ENCODE data around the gene CACNA2D1. TPM values are rescaled to one million over a fixed set of nuclear protein-coding genes. Genes with fewer than 3 reads are reported as not detected.

CACNA2D1 gene
- total RNA-seq, 1 donor from 2014 or later: 10.3 TPM

DNA sequence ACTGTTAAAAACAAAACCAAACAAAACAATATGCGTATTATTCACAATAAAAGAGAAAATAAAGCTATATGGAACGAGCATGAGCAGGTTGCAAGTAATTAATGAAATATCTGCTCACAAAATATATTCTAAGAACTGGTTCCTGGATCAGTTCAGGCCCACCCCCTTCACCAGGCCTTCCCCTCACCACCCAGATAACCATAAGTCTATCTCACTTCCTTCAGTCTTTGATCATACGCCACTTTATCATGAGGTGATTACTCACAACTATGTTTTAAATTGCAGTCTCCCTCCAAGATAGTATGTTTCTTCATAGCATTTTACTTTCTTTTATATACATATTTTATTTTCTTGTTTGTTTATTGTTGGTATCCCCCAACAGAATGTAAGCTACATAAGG, 410.7 kb downstream of the CACNA2D1 start:
- Histone ChIP-seq H3K9me3 (no peaks in the 10 kb centered on the region), H3K27ac (no peak overlapping the region), H3K4me3 (no peak overlapping the region), H3K4me1 (no peaks in the 10 kb centered on the region), H3K36me3 (no peaks in the 10 kb centered on the region), H3K27me3 (no peaks in the 10 kb centered on the region)
- DNase-seq (no peak), ATAC-seq (no peak)
- intact Hi-C loops (cut with DNase I): no loop called here
- TF ChIP-seq, protein P1, sequence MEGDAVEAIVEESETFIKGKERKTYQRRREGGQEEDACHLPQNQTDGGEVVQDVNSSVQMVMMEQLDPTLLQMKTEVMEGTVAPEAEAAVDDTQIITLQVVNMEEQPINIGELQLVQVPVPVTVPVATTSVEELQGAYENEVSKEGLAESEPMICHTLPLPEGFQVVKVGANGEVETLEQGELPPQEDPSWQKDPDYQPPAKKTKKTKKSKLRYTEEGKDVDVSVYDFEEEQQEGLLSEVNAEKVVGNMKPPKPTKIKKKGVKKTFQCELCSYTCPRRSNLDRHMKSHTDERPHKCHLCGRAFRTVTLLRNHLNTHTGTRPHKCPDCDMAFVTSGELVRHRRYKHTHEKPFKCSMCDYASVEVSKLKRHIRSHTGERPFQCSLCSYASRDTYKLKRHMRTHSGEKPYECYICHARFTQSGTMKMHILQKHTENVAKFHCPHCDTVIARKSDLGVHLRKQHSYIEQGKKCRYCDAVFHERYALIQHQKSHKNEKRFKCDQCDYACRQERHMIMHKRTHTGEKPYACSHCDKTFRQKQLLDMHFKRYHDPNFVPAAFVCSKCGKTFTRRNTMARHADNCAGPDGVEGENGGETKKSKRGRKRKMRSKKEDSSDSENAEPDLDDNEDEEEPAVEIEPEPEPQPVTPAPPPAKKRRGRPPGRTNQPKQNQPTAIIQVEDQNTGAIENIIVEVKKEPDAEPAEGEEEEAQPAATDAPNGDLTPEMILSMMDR (IDR thresholded peaks at IDR 0.05): no peak

DNA sequence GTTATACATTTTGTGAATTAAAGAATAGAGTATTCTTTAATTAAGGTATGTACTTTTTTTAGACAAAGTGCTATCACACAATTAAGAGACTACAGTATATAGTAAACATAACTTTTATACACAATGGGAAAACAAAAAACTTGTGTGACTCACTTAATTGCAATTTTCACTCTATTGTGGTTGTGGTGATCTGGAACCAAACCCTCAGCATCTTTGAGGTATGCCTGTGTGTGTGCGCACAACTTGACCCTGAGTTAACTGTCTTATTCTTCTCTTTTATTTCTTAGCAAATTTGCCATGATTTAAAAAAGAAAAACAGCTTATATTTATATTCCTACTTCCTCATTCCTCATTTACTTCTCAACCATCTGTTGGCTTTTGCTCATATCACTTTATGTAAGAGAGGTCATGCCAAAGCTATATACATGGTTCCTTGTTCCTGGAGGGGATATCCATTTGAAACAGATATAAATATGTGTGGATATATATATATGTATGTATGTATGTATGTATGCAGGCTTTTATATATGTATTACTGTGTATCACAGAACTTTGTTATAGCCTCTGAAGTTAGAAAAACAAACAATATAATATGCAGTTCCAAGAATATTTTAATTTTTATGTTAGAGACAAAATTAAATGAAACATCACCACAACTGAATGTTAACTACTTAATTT, 414.2 kb downstream of the CACNA2D1 start:
- H3K9me3 ChIP-seq: no peaks in the 10 kb centered on the region
- intact Hi-C loops (cut with DNase I): no loop called here

DNA sequence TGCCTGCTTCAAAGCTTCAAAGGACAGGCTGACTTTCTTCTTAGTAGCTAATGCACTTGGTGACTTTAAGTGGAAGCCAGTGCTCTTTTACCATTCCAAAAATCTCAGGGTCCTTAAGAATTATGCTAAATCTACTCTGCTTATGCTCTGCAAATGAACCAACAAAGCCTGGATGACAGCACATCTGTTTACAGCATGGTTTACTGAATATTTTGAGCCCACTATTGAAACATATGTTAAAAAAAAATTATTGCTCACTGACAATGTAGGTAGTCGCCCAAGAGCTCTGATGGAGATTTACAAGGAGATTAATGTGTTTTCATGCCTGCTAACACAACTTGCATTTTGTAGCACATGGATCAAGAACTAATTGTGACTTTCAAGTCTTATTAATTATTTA, 415.5 kb downstream of the CACNA2D1 start:
- Histone ChIP-seq H3K27ac (no peak overlapping the region), H3K4me1 (no peaks in the 10 kb centered on the region), H3K27me3 (no peaks in the 10 kb centered on the region), H3K4me3 (no peak overlapping the region), H3K36me3 (no peaks in the 10 kb centered on the region), H3K9me3 (no peaks in the 10 kb centered on the region)
- ATAC-seq (no peak), DNase-seq (no peak)
- intact Hi-C loops (cut with DNase I): no loop called here
- TF ChIP-seq, protein P1 (IDR thresholded peaks at IDR 0.05): no peak

More for the DNA sequence above, 414.2 kb downstream of the CACNA2D1 start:
- Histone ChIP-seq H3K27me3 (no peaks in the 10 kb centered on the region), H3K4me1 (no peaks in the 10 kb centered on the region), H3K27ac (no peak overlapping the region), H3K36me3 (no peaks in the 10 kb centered on the region), H3K4me3 (no peak overlapping the region)
- TF ChIP-seq, protein P1 (IDR thresholded peaks at IDR 0.05): no peak
- DNase-seq: no peak
- no peak for ATAC-seq

DNA sequence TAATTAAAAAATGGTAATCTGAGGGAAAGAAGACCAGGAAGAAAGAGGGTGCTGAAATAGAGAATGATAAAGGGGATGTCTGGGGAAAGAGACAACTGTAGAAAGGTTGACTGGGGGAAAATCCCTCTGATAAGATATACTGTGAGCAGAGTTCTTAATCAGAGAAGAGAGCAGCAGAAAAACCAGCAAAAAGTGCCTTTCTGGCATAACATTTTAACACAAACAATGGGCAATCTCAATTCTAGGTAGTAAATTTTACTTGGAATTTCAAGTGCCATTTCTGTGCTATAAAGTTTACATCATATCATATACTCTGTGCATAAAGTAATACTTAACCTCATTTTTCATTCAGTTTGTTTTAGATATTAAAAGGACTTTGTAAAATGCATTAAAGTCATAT, 421.9 kb downstream of the CACNA2D1 start:
- H3K4me1 ChIP-seq: no peaks in the 10 kb centered on the region
- no peak for ATAC-seq
- TF ChIP-seq, protein P1 (IDR thresholded peaks at IDR 0.05): no peak
- intact Hi-C loops (cut with DNase I): no loop called here
- no peaks in the 10 kb centered on the region for H3K27me3 ChIP-seq
- H3K9me3 ChIP-seq: no peaks in the 10 kb centered on the region
- no peak overlapping the region for H3K4me3 ChIP-seq
- no peak overlapping the region for H3K27ac ChIP-seq
- no peaks in the 10 kb centered on the region for H3K36me3 ChIP-seq
- DNase-seq: no peak

DNA sequence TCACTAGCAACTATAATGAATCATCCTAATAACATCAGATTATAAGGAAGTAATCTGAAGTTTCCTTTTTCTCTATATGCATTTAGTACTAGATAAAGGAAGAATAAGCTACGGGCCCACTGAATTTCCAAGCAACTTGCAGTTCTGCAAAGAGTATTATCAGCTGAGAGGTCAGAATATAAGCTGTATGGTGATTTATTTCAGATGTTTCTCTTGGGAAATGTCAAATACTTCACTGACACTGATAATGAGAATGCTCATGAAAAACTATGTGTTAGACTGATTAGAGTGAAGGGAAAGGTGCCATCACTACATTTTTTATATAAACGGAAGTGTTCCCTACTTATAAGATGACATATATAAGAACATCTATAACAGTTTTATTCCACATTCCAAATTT, 422.5 kb downstream of the CACNA2D1 start:
- TF ChIP-seq, protein P1 (IDR thresholded peaks at IDR 0.05): no peak
- Histone ChIP-seq H3K4me1 (no peaks in the 10 kb centered on the region), H3K36me3 (no peaks in the 10 kb centered on the region), H3K27ac (no peak overlapping the region), H3K27me3 (no peaks in the 10 kb centered on the region), H3K9me3 (no peaks in the 10 kb centered on the region), H3K4me3 (no peak overlapping the region)
- ATAC-seq (no peak), DNase-seq (no peak)
- intact Hi-C loops (cut with DNase I): no loop called here

Data from upper lobe of right lung (tissue), 1 donor.